HepG2 (cell line): Measurements from ENCODE around the gene PLXNC1. TPM values are rescaled to one million over a fixed set of nuclear protein-coding genes. Genes with fewer than 3 reads are reported as not detected.

ENCODE experiments used
- FOSL2 ChIP-seq: sonication (generic); formaldehyde crosslinking; IDR thresholded peaks from 2 replicates; pipeline ENCODE4 v1.4.0; 2020; ENCODE audit warnings: missing genetic modification reagents
- FOXP4 ChIP-seq: sonication (generic); formaldehyde crosslinking; IDR thresholded peaks from 2 replicates; pipeline ENCODE4 v1.4.0; 2020; ENCODE audit warnings: missing genetic modification reagents
- KAT8 ChIP-seq: IDR thresholded peaks from 2 replicates; pipeline ENCODE4 v1.6.1; 2016; ENCODE audit warnings: missing genetic modification reagents, missing compliant biosample characterization
- PHF21A ChIP-seq: sonication (generic); formaldehyde crosslinking; IDR thresholded peaks from 2 replicates; pipeline ENCODE4 v1.5.0; 2020; ENCODE audit warnings: mild to moderate bottlenecking, missing genetic modification reagents
- SUZ12 ChIP-seq: fragments of 150-350 bp; IDR thresholded peaks from 2 replicates; pipeline ENCODE4 v1.6.1; 2014; ENCODE audit warnings: low read depth, low read length
- TOPORS ChIP-seq: sonication (generic); formaldehyde crosslinking; IDR thresholded peaks from 2 replicates; pipeline ENCODE4 v1.8.0; 2023; ENCODE audit warnings: mild to moderate bottlenecking, missing genetic modification reagents
- ZBTB7B ChIP-seq: sonication (generic); formaldehyde crosslinking; IDR thresholded peaks from 2 replicates; pipeline ENCODE4 v1.4.0; 2020; ENCODE audit warnings: missing genetic modification reagents
- ZNF331 ChIP-seq: sonication (generic); formaldehyde crosslinking; IDR thresholded peaks from 2 replicates; pipeline ENCODE4 v1.4.0; 2020; ENCODE audit warnings: missing genetic modification reagents
- ZNF562 ChIP-seq: sonication (generic); formaldehyde crosslinking; IDR thresholded peaks from 2 replicates; pipeline ENCODE4 v1.8.0; 2022; ENCODE audit warnings: missing genetic modification reagents, borderline replicate concordance
- ZNF749 ChIP-seq: sonication (generic); formaldehyde crosslinking; IDR thresholded peaks from 2 replicates; pipeline ENCODE4 v1.8.0; 2022; ENCODE audit warnings: mild to moderate bottlenecking, missing genetic modification reagents, moderate library complexity, borderline replicate concordance
- ZNF775 ChIP-seq: sonication (generic); formaldehyde crosslinking; IDR thresholded peaks from 2 replicates; pipeline ENCODE4 v1.4.0; 2020; ENCODE audit warnings: missing genetic modification reagents, mild to moderate bottlenecking, moderate library complexity, borderline replicate concordance
- polyA plus RNA-seq, 8 experiments: library from polyadenylated mRNA; depleted of rRNA in 3 of 8; stranded (reverse) in 7 of 8; unstranded in 1 of 8; fragments of >200 nt; fragmentation: Illumina TruSeq in 4 of 8; extraction: Trizol in 4 of 8; gene quantifications; 2 replicates each; pipeline versions ENCODE4 v1.2.1 to v1.2.3, GENCODE V29; 2011 to 2016; ENCODE audit warnings: low read depth in 4 of 8, missing spikeins in 1 of 8, mixed read lengths in 1 of 8; ENCODE audit not compliant: insufficient read depth in 1 of 8
- total RNA-seq, 5 experiments: library from RNA; depleted of rRNA; stranded (reverse); fragments of >200 nt; fragmentation: Illumina TruSeq; extraction: Trizol; gene quantifications; 2 replicates each; pipeline ENCODE4 v1.2.3, GENCODE V29; 2016; ENCODE audit warnings: low read depth in 1 of 5
- TF ChIP-seq, protein P1 (sequence below): IDR thresholded peaks from 2 replicates; pipeline ENCODE4 v1.6.1; 2012; ENCODE audit warnings: inconsistent platforms
- TF ChIP-seq, protein P2 (sequence below): sonication (generic); formaldehyde crosslinking; IDR thresholded peaks from 2 replicates; pipeline ENCODE4 v1.5.1; 2020; ENCODE audit warnings: missing genetic modification reagents, mild to moderate bottlenecking, borderline replicate concordance

Gene PLXNC1
- total and polyA plus RNA-seq, 2 of the 13 experiments (the other 11 are each of a cell fraction or from before 2014, with no cell fraction given), result 6.6 to 11.2 TPM

DNA sequence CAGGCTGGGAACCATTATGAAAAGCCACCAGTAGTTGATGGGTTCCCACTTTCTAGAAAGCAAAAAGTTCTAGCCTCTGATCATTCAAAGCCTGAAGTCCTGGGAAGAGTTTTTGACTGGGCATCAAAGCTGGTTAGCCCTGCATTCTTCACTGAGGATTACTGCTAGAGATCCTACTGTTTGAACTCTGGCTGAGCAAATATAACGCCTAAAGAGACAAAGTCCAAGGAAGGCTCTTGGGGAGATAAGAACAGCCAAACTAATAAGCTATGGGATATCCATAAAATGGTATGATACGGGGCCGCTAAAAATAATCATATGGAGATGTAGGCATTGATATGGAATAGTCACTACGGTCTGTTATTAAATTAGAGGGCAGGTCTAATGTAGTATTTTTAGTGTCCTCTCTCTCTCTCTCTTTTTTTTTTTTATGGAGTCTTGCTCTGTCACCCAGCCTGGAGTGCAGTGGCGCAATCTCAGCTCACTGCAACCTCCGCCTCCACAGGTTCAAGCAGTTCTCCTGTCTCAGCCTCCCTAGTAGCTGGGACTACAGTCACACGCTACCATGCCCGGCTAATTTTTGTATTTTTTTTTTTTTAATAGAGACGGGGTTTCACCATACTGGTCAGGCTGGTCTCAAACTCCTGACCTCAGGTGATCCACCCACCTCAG is 35.5 kb downstream of the PLXNC1 start (continued):
- TF ChIP-seq SUZ12 (no peak), TOPORS (CRISPR knock-in tag) (peak; percentile 58; the same call in 1 of the 2 replicates), FOSL2 (CRISPR knock-in tag) (peak; percentile 20; the same call in 1 of the 2 replicates), ZNF562 (no peak), ZNF775 (CRISPR knock-in tag) (no peak), KAT8 (CRISPR knock-in tag) (peak; percentile 10; the same call in 1 of the 2 replicates), ZBTB7B (CRISPR knock-in tag) (no peak), ZNF331 (peak; percentile 34; the same call in 1 of the 2 replicates), ZNF749 (CRISPR knock-in tag) (no peak), PHF21A (CRISPR knock-in tag) (peak; percentile 87), FOXP4 (CRISPR knock-in tag) (no peak; the same call in none of the 2 replicates)
- TF ChIP-seq, protein P1, sequence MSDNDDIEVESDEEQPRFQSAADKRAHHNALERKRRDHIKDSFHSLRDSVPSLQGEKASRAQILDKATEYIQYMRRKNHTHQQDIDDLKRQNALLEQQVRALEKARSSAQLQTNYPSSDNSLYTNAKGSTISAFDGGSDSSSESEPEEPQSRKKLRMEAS, result no peak
- TF ChIP-seq, protein P2, sequence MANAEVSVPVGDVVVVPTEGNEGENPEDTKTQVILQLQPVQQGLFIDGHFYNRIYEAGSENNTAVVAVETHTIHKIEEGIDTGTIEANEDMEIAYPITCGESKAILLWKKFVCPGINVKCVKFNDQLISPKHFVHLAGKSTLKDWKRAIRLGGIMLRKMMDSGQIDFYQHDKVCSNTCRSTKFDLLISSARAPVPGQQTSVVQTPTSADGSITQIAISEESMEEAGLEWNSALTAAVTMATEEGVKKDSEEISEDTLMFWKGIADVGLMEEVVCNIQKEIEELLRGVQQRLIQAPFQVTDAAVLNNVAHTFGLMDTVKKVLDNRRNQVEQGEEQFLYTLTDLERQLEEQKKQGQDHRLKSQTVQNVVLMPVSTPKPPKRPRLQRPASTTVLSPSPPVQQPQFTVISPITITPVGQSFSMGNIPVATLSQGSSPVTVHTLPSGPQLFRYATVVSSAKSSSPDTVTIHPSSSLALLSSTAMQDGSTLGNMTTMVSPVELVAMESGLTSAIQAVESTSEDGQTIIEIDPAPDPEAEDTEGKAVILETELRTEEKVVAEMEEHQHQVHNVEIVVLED (CRISPR knock-in tag), result no peak
